Stimulated activated CD4-positive, alpha-beta T cell treated with anti-CD3 and anti-CD28 coated beads, Interleukin-12 subunit alpha, Interleukin-12 subunit beta, amount 100 ng/mL, for 48 hours (primary cell): Measurements from ENCODE around the gene IFNA5.

Experiments
- DNase-seq, 3 donors: peaks; one replicate each; pipeline ENCODE4 v3.0.0-alpha.2; 2020; ENCODE audit warnings: low read depth in 2 of 3, low spot score in 1 of 3

IFNA5 gene

GRCh38 chr9:21305213-21305612 lies at the start of gene IFNA5:
TSS of gene IFNA5 (minus strand) at chr9:21305313. CDS start at chr9:21305256, 57 bp downstream.
- no peak for DNase-seq

GRCh38 chr9:21350787-21351186 lies 45.7 kb upstream of the IFNA5 start, which contains the start of gene IFNA6:
TSS of gene IFNA6 (minus strand) at chr9:21350887. CDS start at chr9:21350887, 0 bp downstream.
- no peak for DNase-seq

- DNase-seq, result no peak
These were observed 43.4 kb upstream of the IFNA5 start for GRCh38 chr9:21348430-21348970.

- DNase-seq, result no peak
These were observed 35.6 kb upstream of the IFNA5 start for GRCh38 chr9:21340735-21341134.

GRCh38 chr9:21336457-21336856 lies 31.3 kb upstream of the IFNA5 start:
- DNase-seq, result no peak

- peak; percentile 72 to 87 (median 81) for DNase-seq
These were observed 29.9 kb upstream of the IFNA5 start, which contains the start of gene KLHL9 for GRCh38 chr9:21334701-21335632. TSS of gene KLHL9 (minus strand) at chr9:21335404. CDS start at chr9:21334859, 545 bp downstream.

- no peak for DNase-seq
These were observed 28.1 kb upstream of the IFNA5 start for GRCh38 chr9:21333226-21333625.

- DNase-seq, result no peak
These were observed 26.7 kb upstream of the IFNA5 start for GRCh38 chr9:21331676-21332402.

GRCh38 chr9:21326526-21327139 lies 21.5 kb upstream of the IFNA5 start:
- DNase-seq, result no peak

- no peak for DNase-seq
These were observed 18.9 kb upstream of the IFNA5 start for GRCh38 chr9:21324047-21324446.

GRCh38 chr9:21322911-21323461 lies 17.9 kb upstream of the IFNA5 start:
- DNase-seq, result no peak

GRCh38 chr9:21320465-21320864 lies 15.4 kb upstream of the IFNA5 start:
- no peak for DNase-seq

GRCh38 chr9:21317956-21318923 lies 13.1 kb upstream of the IFNA5 start:
- DNase-seq, result peak in 1 of 3 donors; percentile 12

- no peak for DNase-seq
These were observed 11.7 kb upstream of the IFNA5 start for GRCh38 chr9:21316860-21317259.

- DNase-seq, result no peak
These were observed 11.1 kb upstream of the IFNA5 start for GRCh38 chr9:21316032-21316842.

GRCh38 chr9:21314152-21314551 lies 9.0 kb upstream of the IFNA5 start:
- DNase-seq, result no peak

- DNase-seq, result no peak
These were observed 6.8 kb upstream of the IFNA5 start for GRCh38 chr9:21311889-21312288.

- no peak for DNase-seq
These were observed 9.1 kb downstream of the IFNA5 start for GRCh38 chr9:21295992-21296391.
